OCI-LY7 (cell line): ENCODE data around the gene PELI1.

Source experiments
- CTCF ChIP-seq: fragments of 200-600 bp; sonication (generic); conservative IDR thresholded peaks from 2 replicates; pipeline ENCODE4 v1.5.1; 2014; ENCODE audit warnings: mild to moderate bottlenecking, antibody characterized with exemption, low read length, moderate library complexity, mixed read lengths
- EZH2phosphoT487 ChIP-seq: fragments of 200-600 bp; sonication (generic); IDR thresholded peaks from 2 replicates; pipeline ENCODE4 v1.6.1; 2018; ENCODE audit warnings: low read depth, borderline replicate concordance, mild to moderate bottlenecking, mixed run types, antibody characterized with exemption, low read length, moderate library complexity, mixed read lengths

- no peak for TF ChIP-seq CTCF
- no peak for TF ChIP-seq EZH2phosphoT487
These were observed 23.3 kb downstream of the PELI1 start for GRCh38 chr2:64120928-64121327.
